Measurements from ENCODE around the gene USP20.

- TF ChIP-seq POLR2A (IDR thresholded peaks at IDR 0.05) (no peak), CTCF (IDR thresholded peaks at IDR 0.05) (no peak)
Observed at GRCh38 chr9:129857207-129857606, 21.9 kb downstream of the USP20 start.

Measured in upper lobe of left lung (tissue), 4 donors.